ENCODE results near the gene RASSF4.

Gene RASSF4

GRCh38 chr10:44965104-44965503 is 5.5 kb downstream of the RASSF4 start:
- DNase-seq = no peak

GRCh38 chr10:44965651-44966097 is 6.1 kb downstream of the RASSF4 start:
- DNase-seq = no peak

DNA sequence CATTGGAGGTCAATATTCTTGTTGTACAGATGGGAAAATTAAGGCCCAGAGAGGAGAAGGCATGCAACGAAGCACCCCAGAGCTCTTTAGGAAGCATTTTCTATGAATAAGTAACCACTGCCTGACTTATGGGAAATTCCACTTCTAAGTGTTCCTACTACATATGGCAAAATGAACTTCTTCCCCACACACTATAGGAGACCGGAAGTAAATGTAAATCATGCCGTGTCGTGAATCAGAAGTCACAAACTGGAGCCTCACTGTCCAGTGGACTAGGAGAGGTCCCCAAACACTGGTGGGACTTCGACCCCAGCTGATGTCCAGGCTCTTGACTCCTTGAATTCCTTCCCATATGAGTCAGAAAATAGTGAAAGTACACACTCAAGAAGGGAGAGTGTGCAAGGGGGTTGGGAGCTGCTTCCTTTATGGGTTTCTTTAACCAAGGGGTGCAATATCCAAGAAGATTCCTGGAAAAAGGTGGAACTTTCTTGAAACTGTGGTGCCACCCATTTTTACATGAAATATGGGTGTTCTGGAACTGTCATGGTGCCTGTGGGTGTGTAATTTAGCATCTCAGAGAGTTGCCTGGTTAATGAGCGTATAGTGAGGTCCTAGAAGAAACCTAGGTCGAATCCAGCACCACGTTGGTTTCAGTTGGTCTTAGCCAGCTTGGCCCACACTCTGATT is 6.7 kb downstream of the RASSF4 start:
- DNase-seq = no peak

DNA sequence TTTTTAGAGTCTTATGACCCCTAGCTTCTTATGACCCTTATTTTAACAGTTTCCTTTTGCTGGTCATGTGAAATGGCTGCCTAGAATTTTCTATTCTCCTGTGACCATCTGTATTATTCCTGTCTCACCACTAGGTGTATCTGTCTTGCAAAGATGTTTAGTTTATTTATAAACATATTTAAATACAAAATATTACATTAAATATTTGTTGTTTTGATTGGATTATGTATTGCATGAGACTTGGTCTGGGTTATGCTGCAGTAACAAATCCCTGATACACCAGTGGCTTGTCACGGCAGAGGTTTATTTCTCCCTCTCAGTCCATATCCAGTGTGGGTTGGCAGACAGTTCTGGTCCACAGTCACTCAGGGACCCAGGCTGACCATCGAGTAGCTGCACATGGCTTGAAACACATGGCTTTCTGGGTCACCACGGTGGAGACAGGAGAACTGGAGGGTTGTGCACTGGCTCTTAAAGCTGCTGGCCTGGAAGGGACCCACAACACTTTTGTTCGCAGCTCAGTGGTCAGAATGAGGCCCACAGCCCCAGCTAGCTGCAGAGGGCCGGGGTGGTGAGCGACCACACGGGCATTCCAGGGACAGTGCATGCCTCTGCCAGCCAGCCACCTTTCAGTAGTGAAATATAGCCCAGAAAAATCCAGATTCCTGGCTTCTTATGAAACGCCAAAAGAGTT is 7.4 kb downstream of the RASSF4 start:
- no peak for DNase-seq

DNA sequence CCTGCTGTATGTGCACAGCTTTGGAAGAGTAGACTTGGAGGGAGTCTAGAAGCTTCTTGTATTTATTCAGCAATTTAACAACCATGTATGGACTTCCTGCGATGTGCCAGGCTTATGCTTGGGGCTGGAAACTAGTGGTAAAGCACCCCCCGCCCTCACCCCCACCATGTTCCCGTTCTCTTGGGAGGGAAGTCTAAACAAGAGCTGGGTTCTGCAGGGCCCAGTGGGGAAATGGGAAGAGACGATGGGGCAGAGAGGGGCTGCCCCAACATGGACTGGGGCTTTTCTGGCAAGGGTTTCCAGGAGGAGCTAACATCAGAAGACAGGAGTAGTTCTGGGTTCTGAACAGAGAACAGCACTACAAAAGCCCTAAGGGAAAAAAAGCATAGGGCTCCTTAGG is 8.0 kb downstream of the RASSF4 start:
- no peak for DNase-seq

- no peak for DNase-seq
These were observed 8.5 kb downstream of the RASSF4 start for GRCh38 chr10:44968091-44968490.

DNA sequence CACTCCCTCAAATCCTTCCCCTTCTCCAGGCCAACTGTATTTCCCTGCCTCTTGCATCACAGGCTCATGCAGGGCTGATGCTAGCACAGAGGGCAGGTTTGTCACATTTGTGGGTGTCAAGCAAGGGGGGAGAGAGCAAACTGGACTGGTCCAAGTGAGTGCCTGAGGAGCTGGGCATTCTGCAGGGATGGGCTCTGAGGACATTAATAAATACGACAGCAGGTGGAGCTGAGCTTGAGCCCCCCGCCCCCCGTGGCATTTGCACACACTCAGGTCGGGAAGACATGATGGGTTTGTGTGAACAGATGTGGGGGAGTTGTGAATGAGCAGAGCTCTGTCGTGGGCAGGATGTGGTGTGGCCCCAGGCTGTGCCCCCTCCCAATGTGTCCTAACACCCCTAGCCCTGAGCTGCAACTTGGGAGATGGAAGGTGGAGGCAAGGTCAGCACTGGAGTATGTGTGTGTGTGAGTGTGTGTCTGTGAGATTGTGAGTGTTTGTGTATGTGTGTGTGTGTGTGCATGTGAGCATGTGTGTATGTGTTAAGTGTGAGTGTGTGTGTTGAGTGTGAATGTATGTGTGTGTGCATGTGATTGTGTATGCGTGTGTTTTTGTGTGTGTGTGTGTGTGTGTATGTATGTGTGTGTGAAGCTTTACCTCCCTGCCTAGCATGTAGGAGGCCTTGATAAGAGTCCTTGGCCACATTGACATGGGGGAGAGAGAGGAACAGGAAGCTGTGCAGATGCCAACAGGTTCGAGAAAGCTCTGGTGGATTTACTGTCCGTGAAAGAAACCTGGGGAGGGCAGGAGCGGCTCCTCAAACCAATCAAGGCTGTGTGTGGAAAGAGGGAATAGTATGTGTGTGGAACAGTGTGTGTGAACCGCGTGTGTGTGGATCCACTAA is 9.1 kb downstream of the RASSF4 start:
- no peak for DNase-seq

DNA sequence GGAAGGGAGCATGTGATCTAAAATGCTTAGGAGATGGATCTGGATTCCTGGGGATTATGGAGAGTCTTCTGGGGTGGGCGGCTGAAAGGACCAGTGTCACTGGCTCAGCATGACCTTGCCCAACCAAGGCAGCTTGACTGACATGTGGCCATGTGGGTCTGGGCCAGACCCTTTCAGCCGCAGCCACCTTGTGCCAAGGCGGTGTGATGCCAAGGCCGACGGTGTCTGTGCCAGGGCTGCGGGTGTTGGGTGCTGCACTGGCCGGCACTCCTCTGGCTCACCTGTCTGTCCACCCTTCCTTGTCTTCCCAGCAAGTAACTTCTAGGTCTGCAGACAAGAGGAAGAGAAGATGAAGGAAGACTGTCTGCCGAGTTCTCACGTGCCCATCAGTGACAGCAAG is 10.3 kb downstream of the RASSF4 start:
- no peak for DNase-seq

DNA sequence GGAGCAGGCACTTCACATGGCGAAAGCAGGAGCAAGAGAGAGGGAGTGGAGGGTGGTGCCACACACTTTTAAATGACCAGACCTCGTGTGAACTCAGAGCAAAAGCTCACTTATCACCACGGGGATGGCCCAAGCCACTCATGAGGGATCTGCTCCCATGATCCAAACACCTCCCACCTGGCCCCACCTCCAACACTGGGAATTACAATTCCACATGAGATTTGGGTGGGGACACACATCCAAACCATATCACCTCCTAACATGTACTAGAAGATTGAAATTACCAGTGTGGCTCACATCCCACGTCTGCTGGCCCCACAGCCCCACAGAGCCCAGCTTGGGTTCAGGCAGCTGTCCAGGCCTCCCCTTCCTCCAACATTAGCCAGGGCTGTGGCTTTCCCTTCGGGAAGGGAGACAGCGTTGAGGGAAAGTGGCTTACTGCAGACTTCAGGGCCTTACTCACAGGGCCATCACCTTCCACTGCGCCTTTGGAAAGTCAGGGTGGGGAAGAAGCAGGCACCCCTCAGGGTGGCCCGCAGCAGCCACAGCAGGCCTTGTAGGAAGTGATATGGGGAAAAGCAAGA is 11.3 kb downstream of the RASSF4 start:
- no peak for DNase-seq

DNA sequence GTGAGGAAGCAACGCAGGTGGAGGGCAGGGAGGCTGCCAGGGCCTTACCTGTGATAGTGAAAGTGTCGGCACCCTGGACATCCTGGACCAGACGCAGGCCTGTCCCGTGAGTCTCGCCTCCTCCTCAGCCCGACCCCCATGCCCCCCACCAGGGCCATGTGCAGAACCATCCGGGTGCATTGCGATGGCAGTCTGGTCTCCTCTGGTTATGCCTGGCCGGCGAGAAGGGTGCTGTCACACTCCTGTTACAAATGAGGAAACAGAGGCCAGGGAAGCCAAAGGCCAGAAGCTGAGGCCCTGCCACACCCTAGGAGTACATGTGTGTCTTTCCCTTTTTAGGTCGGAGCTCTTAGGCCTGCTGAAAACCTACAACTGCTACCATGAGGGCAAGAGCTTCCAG is 11.8 kb downstream of the RASSF4 start:
- no peak for DNase-seq

- DNase-seq = no peak
These were observed 12.5 kb downstream of the RASSF4 start for GRCh38 chr10:44971935-44972757.

DNA sequence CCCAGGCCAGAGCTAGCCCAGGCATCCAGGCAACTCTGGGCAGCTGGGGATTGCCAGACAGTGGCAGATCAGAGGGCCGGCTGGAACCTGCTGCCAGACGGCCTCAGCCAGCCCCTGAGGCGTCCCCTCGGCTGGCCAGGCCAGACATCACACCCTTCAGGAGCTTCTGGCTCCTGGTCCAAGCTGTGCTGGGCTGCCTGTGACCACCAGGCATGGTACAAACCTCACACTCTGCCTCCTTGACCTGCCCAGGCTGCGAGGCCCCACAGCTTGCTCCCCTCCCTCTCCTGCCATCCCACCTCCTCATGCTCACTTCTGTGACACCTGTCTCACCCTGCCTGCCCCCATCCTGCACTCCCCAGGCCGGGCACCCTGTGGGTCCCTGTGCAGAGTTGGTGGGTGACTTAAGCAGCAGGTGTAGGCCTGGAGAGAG is 13.3 kb downstream of the RASSF4 start:
- no peak for DNase-seq

DNA sequence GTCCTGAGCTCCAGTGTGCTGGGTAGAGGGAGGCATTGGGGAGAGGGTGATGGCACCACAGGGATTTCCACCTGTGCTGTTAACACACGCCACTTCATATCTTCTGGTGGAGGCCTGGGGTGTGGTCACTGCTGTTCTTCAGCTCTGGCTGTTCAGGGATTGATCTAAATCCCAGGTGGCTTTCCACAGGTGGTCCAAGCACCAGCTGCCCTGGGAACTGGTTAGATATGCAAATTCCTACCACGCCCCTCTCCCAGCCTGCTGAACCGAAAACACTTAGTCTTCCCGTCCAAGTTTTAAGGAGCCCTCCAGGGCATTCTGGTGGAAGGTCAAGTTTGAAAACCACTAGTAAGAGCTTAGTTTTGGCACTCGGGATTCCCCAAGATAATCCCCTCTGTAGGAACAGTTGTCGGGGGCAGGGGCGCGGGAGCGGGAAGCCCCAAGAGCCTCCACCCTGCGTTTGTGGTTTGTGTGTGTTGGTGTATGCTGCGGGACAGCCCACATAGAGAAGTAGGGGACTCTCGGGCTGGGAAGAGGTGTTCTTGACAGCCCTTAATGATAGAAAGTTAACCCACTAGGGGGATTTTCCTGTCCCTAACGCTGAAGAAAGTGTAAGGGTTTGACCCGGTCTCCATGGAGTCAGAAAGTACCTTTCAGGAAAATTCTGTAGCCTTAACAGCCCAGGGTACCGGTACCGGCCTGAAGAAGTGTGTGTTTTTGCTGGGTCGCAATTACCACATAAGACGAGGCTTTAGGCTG is 13.9 kb downstream of the RASSF4 start:
- DNase-seq = peak in 1 of 2 experiments; percentile 18

DNA sequence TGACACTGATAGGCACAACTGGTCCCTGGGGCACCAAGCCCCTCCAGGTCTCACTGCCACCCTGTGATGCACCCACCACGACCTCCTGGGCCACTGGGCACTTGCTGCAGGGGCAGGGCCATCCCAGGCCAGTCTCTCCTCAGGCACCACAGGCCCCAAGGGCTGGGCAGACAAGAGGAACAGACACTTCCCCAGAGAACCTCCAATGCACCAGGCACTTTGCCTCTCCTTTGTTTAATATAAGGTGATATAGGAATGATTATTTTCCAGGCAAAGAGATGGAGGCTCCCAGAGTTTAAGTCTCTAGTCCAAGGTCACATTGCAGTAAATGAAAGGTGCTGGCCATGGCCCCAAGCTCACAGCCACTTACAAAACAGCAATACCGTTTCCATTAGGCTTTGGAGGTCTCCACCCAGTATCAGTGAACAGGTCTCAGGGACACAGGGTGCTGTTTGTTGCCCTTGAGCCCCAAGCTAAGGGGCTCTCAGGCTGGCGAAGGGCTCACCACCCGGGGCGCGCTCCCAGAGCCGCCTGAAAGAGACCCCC is 14.6 kb downstream of the RASSF4 start:
- no peak for DNase-seq

- peak in 1 of 2 experiments; percentile 6 for DNase-seq
These were observed 15.2 kb downstream of the RASSF4 start for GRCh38 chr10:44974628-44975430.

DNA sequence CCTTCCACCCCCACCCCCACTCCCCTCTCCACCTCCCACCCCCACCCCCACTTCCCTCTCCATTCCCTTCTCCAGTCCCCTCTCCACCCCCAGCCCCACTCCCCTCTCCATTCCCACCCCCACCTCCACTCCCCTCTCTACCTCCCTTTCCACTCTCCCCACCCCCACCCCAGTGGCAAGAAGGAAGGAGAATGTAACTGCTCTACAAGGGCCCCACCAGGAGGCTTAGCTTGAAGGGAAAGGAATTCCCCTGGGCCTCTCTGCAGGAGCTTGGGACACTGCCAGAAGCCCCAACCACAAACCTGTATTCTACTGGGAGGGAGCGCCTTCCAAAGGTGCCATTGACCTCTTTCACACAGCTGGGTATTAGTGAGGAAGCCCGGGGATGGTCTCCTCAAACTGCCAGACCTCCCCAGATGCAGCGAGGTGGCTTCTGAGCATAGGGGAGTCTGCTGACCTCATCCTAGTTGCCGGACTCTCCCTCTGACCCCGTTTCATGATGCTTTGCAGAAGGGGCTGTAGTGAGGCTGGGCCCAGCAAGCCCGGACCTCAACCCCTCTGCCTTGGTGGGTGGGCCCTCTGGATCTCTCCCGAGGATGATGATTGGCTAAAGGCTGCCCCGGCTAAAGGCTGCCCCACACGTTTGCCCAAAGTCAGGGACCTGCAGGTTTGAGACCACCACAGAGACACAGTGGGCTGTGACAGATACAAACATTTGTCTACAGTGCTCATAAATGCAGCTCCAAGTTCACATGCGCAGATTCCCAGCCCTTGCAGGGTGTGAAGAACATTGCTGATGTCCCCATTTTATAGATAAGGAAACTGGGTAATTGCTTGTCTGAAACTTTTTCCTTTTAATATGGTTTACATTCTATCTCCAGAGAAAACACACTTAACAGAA is 16.1 kb downstream of the RASSF4 start:
- no peak for DNase-seq

DNA sequence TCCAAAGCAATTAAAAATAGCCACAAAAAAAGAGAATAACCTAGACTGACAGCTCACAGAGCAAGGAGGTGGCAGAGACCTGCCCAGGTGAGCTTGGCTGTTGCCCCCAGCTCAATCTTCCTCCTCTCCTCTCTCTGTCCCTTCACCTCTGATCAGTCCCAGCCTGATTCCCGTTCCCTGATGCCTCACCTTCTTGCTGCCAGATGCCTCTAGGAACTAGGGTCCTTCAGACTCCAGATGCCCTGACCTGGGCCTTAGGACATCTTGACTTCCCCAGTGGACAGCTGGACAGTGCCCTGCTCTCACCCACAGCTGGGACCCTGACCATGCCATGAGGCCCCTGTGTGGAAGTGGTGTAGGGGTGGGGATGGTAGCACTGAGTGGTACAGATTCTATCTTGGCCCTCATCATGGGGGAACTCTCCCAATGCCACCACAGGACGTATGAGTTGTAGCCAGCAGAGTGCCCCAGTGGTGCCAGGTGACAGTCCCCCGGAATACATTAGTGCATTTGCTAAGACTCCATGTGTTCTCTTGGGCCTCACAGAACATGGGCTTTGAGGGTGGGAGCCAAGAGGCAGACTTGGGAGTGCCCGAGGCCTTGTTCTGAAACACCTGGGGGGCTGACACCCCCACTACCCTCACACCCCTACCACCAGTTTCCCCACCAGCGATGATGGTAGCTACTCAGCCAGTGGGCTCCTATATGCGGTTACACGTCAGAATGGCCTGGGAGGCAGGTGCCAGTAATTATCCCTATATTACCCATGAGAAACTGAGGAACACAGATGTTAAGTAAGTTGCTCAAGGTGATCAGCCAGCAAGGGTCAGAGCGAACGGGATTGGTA is 17.0 kb downstream of the RASSF4 start:
- DNase-seq = no peak

All from NCI-H187 (cell line).